ENCODE measurements around the gene FAM72A.
"Not testable (repeated sequence)": the region's sequence is repeated elsewhere in the genome, so short reads cannot be mapped to it uniquely, and the experiment has no call there.

- TF ChIP-seq POLR2A (IDR thresholded peaks at IDR 0.05; ENCODE audit: low read depth, low read length); CTCF (IDR thresholded peaks at IDR 0.05; ENCODE audit: extremely low read depth in 1 of 2, insufficient read depth in 1 of 2, low read depth in 1 of 2, low read length in 2 of 2); GATA2 (IDR thresholded peaks at IDR 0.05; ENCODE audit: insufficient read depth, insufficient read length, low read depth, low read length); MAX (IDR thresholded peaks at IDR 0.05; ENCODE audit: insufficient read depth, insufficient read length); FOS (IDR thresholded peaks at IDR 0.05; ENCODE audit: borderline replicate concordance, insufficient read depth, low read length); EZH2 (IDR thresholded peaks at IDR 0.05; ENCODE audit: borderline replicate concordance, low read depth, low read length, severe bottlenecking); POLR2AphosphoS5 (IDR thresholded peaks at IDR 0.05; ENCODE audit: insufficient read depth, low read depth, low read length); JUN (IDR thresholded peaks at IDR 0.05; ENCODE audit: borderline replicate concordance, insufficient read depth, insufficient read length, low read depth): not testable (repeated sequence)
Measured at GRCh38 chr1:206175459-206176113, 27.1 kb downstream of the FAM72A start.
